Measurements from ENCODE around the gene NTPCR.

The NTPCR gene

GRCh38 chr1:232965912-232966217 lies 15.5 kb downstream of the NTPCR start:
- Histone ChIP-seq H3K4me3 (replicated peaks; ENCODE audit: insufficient read depth, low read length) (no peak overlapping the region), H3K27ac (replicated peaks) (no peak overlapping the region), H3K27me3 (ENCODE audit: insufficient read depth, poor library complexity, severe bottlenecking) (no peaks in the 10 kb centered on the region)
- no peak for DNase-seq (ENCODE audit: low read depth in 1 of 2, low spot score in 1 of 2)
- TF ChIP-seq GABPA (IDR thresholded peaks at IDR 0.05; ENCODE audit: low read depth) (no peak), REST (IDR thresholded peaks at IDR 0.05; ENCODE audit: insufficient replicate concordance, low read depth) (no peak), POLR2AphosphoS5 (IDR thresholded peaks at IDR 0.05; ENCODE audit: low read depth) (no peak), SPI1 (IDR thresholded peaks at IDR 0.05; ENCODE audit: borderline replicate concordance, low read depth) (no peak), CTCF (IDR thresholded peaks at IDR 0.05; ENCODE audit: insufficient read depth, low read length) (no peak)

- no peak for DNase-seq (ENCODE audit: low read depth in 1 of 2, low spot score in 1 of 2)
- Histone ChIP-seq H3K27me3 (ENCODE audit: insufficient read depth, poor library complexity, severe bottlenecking) (no peaks in the 10 kb centered on the region), H3K27ac (replicated peaks) (no peak overlapping the region), H3K4me3 (replicated peaks; ENCODE audit: insufficient read depth, low read length) (no peak overlapping the region)
- TF ChIP-seq GABPA (IDR thresholded peaks at IDR 0.05; ENCODE audit: low read depth) (no peak), SPI1 (IDR thresholded peaks at IDR 0.05; ENCODE audit: borderline replicate concordance, low read depth) (no peak), CTCF (IDR thresholded peaks at IDR 0.05; ENCODE audit: insufficient read depth, low read length) (no peak)
Observed at GRCh38 chr1:232966663-232967062, 16.3 kb downstream of the NTPCR start.

- no peak for DNase-seq (ENCODE audit: low read depth in 1 of 2, low spot score in 1 of 2)
- H3K4me3 ChIP-seq (replicated peaks; ENCODE audit: insufficient read depth, low read length): no peak overlapping the region
- H3K27me3 ChIP-seq (ENCODE audit: insufficient read depth, poor library complexity, severe bottlenecking): no peaks in the 10 kb centered on the region
- H3K27ac ChIP-seq (replicated peaks): no peak overlapping the region; the same call in 1 of the 2 replicates
- no peak for TF ChIP-seq REST (IDR thresholded peaks at IDR 0.05; ENCODE audit: insufficient replicate concordance, low read depth)
Observed at GRCh38 chr1:232968391-232968790, 18.0 kb downstream of the NTPCR start.

GRCh38 chr1:232968965-232969364 lies 18.6 kb downstream of the NTPCR start:
- DNase-seq (ENCODE audit: low read depth in 1 of 2, low spot score in 1 of 2): peak in 1 of 2 experiments; percentile 73
- Histone ChIP-seq H3K4me3 (replicated peaks; ENCODE audit: insufficient read depth, low read length) (no peak overlapping the region), H3K27ac (replicated peaks) (peak overlapping the region; percentile 25), H3K27me3 (ENCODE audit: insufficient read depth, poor library complexity, severe bottlenecking) (no peaks in the 10 kb centered on the region)
- TF ChIP-seq REST (IDR thresholded peaks at IDR 0.05; ENCODE audit: insufficient replicate concordance, low read depth) (no peak), GABPA (IDR thresholded peaks at IDR 0.05; ENCODE audit: low read depth) (no peak), POLR2AphosphoS5 (IDR thresholded peaks at IDR 0.05; ENCODE audit: low read depth) (0 out of 2 replicates have a peak, but pooled peaks have one; percentile 56), SPI1 (IDR thresholded peaks at IDR 0.05; ENCODE audit: borderline replicate concordance, low read depth) (peak; percentile 24; the same call in 1 of the 2 replicates), CTCF (IDR thresholded peaks at IDR 0.05; ENCODE audit: insufficient read depth, low read length) (no peak)

All from HL-60 (cell line).